HTERT RPE-1 (cell line): ENCODE data around the gene LRRC61.

Source experiments
- in situ Hi-C: fragments of 300-500 bp; cut with MboI; formaldehyde crosslinking; loops from 4 replicates; pipeline ENCODE4 v1.14.3; 2020; ENCODE audit warnings: low sequenced_read_pairs

The LRRC61 gene

DNA sequence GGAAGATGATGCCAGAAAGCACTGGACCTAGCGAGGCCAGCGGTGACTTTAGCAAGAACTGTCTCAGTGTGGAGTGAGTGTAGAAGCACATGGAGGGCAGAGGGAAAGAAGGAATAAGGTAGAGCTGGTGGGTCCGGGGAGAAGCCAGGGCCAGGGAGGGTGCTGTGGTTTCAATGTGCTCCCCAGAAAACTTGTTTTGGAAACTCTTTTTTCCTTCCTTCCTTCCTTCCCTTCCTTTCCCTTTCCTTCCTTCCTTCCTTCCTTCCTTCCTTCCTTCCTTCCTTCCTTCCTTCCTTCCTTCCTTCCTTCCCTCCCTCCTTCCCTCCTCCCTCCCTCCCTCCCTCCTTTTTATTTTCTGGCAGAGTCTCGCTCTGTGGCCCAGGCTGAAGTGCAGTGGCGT is 23.8 kb downstream of the LRRC61 start:
- in situ Hi-C loops = no loop called here

DNA sequence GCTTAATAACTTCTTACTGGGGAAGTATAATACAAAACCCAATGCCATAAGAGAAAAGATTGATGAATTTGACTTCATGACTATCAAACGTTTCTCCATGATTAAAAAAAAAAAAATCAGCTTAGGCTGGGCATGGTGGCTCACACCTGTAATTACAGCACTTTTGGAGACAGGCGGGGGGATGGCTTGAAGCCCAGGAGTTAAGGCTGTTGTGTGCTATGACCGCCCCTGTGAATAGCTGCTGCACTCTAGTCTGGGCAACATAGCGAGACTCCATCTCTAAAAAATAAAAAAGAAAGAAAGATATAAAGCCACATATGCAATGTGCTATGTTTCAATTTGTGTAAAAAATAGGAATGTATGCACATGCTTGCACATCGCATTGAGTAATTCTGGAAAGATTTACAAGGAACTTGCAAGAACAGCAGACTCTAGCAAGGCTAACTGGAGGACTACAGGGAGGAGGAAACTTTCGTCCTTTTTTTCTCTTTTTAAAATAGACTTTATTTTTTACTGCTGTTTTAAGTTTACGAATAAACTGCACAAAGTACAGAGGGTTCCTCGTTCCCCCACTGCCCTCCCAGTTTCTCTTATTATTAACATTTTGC is 28.5 kb downstream of the LRRC61 start:
- in situ Hi-C loops = no loop called here

DNA sequence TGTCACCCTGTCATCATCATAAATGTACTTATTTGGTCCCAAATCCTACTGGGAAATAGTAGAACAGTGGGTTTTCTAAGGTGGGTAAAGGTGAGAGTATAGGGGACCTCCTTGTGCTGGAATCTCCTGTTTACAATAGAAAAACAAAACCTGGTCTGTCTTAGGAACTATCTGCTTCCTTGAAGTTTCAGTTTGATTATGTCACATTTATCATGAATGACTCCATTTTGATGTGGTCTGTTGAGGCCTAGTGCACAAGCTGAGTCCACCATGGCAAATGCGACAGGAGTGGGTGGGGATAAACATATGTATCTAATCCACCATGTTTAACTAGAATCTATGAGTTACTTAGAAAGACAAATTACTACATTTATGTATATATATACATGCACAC is 32.5 kb downstream of the LRRC61 start:
- in situ Hi-C loops = no loop called here

DNA sequence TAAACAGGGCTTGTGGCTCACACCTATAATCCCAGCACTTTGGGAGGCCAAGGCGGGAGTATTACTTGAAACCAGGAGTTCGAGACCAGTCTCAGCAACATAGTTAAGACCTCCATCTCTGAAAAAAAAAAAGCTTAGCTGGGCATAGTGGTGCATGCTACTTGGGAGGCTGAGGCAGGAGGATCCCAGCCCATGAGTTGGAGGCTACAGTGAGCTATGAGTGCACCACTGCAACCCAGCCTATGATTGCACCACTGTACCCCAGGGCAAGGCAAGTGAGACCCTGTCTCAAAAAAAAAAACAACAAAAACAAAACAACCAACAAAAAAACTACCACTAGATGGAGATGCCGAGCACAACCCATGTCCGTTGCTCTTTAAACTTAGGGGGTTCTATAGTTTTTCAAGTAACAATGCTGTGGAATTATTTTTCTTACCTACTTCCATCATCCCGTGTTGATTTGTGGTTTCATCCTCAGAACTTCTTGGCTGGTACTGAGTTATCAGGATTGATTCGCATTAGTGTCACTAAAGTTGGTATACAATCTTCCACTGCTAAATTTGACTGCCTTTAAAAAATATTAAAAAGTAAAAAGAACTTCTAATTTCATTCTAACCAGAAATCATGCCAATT is 33.2 kb downstream of the LRRC61 start:
- in situ Hi-C loops = no loop called here

DNA sequence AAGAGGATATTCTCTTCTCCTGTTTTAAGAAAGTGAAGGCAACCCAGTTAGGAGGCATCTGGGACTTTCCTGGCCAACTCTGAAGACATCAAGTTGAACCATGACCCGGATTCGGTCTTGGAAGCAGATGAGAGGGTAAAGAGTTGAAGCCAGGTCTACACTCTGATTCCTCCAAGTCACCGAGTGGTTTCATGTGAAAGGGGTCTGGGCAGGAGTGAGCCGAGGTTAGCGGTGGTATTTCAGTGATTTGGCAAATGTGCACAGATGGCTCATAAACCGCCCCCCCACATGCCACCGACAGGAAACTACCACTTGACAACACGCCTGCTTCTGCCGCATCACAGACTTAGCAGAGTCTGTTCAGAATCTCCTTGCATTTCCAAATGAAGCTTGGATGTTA is 34.1 kb downstream of the LRRC61 start:
- in situ Hi-C loops = no loop called here

DNA sequence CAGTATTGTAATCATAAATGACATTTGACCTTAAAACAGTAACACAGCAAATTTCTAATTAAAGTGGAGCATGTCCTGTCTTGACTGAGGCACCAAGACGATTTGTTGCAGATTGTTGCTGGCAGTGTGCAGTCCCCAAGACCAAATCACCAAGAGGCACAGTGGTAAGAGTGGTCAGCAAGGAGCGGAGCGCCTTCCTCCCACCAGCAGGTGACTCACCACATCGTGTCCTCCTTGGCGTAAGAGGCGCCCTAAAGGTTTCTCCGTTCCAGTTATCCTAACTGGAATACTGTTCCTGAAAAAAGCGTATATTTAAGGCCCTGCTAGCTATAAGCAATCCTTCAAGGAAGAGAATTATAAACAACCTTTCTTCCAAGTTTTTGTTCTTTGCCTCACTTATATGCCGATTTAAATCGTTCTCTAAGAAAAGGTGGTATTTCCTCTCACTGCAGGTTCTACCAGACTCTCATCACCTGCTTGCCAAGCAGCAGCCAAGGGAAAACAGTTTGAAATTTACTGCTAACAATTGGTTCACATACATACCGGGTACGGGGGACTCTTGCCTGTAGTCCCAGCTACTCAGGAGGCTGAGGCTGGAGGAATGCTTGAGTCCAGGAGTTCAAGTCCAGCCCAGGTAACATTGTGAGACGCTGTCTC is 34.7 kb downstream of the LRRC61 start:
- in situ Hi-C loops = no loop called here

DNA sequence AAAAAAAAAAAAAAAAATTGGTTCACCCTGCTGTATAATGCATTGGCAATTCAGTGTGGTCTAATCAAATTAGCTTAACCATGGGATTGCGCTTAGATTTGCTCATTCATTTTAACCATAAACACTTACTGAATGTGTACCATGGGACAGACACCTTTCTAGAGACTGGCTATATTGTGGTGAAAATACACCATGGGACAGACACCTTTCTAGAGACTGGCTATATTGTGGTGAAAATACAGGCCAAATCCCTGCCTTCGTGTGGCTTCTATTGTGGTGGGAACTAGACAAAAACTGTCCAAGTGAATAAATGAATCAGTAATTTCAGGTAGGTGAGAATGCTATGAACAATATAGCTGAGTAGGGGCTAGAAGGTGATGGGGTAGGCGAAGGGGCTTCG is 35.3 kb downstream of the LRRC61 start:
- in situ Hi-C loops = no loop called here

DNA sequence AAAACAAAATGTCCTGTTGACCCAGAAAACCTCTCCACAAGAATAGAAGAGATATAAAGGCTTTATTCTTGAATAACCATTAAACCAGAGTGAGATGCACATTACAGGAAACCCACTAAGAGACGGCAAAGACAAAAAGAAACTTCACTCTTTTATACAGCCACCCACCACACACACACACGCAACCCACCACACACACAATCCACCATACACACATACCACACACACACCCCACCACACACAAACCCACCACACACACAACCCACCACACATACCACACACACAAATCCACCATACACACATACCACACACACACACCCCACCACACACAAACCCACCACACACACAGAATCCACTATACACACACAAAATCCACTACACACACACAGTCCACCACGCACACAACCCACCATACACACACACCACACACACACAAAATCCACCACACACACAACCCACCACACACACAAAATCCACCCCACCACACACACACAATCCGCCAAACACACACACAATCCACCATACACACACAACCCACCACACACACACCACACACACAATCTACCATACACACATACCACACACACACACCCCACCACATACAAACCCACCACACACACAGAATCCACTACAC is 36.0 kb downstream of the LRRC61 start:
- in situ Hi-C loops = no loop called here

DNA sequence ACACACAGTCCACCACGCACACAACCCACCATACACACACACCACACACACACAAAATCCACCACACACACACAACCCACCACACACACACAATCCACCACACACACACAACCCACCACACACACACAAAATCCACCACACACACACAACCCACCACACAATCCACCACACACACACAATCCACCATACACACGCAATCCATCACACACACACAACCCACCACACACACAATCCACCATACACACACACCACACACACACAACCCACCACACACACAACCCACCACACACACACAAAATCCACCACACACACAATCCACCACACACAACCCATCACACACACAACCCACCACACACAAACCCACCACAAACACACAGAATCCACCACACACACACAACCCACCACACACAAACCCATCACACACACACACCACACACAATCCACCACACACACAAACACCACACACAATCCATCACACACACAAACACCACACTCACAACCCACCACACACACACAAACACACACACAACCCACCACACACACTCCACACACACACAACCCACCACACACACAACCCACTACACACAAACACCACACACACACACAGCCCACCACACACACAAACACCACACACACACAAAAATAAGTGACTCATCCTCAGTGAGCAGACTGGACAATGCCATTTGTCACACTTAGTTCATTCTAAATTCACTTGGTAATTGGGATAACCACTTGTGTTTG is 36.6 kb downstream of the LRRC61 start:
- in situ Hi-C loops = no loop called here

DNA sequence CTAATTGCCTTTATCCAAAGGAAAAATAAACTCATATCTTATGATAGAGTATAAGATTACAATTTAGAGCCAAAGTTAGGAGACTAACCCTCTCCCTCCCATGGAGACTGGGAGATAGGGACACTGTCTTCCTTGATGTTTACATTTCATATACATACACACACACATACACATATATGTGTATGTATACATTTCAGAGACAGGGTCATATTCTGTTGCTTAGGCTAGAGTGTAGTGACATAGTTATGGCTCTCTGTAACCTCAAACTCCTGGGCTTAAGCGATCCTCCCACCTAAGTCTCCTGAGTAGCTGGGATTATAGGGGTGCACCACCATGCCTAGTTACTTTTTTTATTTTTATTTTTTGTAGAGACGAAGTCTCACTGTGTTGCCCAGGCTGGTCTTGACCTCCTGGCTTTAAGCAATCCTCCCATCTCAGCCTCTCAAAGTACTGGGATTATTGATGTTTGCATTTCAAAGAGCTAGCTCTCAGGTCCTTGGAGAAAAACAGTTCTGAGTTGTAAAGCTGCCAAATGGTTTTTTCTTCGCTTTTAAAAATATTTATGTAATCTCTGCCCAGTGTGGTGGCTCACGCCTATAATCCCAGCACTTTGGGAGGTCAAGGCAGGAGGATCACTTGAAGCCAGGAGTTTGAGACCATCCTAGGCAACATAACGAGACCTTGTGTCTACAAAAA is 37.4 kb downstream of the LRRC61 start:
- in situ Hi-C loops = no loop called here

DNA sequence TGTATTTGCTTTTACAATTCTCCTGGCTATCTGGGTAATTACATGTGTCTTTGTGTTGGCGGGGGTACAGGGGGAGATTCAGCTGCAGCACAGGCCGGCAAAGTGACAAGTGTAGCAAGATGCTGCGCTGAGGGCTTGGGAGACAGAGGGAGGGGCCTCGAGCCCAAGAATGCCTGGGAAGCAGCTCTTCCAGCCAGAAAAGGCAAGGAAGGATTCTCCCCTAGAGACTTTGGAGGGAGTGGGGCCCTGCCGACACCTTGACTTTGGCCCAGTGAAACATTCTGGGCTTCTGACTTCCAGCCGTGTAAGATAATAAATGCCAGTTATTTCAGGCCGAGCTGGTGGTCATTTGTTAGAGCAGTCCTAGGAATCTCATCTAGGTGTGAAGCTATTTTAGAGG is 38.2 kb downstream of the LRRC61 start:
- in situ Hi-C loops = no loop called here

DNA sequence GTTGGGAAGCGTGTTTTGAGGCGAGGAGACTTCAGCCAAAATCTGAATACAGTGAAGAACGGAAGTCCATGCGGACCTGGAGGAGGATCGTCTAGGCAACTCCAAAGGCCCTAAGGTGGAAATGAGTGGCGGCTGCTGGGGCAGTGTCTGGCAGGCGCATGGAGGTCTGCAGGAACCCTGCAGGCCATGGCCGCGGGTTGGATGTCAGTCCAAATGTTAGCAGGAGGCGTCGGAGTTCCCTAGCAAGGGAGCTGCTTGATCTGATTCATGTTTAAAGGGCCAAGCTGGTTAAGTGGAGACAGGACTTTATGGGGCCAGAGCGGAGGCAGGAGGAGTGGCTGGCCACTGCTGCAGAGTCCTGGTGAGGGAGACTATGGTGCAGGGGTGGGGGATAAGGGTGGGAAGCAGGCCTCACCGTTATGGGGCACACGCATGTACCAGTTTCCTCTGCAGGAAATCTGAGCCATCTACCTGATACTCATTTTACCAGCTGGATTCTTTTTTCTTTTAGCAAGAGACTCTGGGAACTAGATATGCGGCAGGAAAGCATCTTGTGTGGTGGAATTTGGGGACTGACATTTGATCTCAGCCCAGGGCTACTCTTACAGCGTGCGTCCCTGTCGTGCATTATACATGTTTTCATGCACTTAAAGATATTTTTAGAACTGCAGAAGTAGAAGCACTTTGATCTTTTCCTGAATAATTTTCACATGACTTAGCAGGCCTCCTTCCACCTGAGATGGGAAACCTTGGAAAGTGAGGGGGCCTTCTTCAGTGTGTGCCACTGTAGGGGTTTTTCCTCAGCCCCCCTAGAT is 38.9 kb downstream of the LRRC61 start:
- in situ Hi-C loops = no loop called here

DNA sequence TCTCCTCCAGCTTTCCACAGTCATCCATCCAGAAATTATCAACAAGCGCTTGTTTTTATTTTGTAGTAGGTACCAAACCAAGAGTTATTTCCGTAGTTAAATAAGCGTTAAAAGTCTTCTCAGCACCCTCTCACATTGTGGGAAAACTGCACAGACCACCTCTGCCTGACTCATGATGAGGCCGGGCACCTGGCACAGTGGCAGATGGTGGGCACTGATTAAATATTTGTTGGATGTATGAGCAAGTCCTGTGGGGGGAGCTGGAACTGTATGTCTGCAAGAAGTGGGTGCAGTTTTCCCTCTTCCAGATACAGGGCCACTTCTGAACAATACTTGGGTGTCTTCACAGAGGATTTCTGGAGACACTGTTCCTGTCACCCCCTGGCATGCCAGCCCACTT is 40.2 kb downstream of the LRRC61 start:
- in situ Hi-C loops = no loop called here

DNA sequence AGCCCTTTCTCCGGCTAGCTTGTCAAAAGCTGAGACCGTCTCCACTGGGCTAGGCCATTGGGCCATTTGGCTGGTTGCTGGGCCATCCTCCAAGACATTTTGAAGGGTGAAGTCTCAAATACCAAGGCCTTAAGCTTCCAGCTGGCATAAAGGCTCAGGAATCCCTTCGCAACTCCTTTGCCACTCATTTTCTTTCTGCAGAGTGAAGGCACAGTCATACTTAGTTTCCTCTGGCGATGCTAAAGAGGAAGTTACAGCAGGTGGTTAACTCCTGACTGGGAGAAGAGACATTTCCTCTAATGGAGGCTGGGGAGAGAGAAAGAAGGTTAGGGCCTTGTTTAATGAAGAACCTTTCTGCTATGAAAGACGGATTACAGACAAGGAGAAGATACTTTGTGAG is 40.7 kb downstream of the LRRC61 start:
- in situ Hi-C loops = no loop called here

DNA sequence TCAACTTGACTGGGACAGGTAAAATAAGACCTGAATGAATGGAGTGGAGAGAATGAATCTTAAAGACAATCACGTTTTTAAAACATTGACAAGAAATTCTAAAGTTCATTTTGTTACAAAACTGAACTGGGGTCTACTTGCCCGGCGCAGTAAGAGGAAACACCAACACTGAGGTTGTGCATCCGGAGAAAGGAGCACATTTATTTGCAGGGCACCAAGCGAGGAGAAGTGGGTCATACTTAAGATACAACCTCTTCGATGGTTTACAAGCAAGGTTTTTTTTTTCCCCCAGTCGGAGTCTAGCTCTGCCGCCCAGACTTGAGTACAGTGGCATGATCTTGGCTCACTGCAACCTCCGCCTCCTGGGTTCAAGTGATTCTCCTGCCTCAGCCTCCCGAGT is 42.0 kb downstream of the LRRC61 start:
- in situ Hi-C loops = no loop called here

DNA sequence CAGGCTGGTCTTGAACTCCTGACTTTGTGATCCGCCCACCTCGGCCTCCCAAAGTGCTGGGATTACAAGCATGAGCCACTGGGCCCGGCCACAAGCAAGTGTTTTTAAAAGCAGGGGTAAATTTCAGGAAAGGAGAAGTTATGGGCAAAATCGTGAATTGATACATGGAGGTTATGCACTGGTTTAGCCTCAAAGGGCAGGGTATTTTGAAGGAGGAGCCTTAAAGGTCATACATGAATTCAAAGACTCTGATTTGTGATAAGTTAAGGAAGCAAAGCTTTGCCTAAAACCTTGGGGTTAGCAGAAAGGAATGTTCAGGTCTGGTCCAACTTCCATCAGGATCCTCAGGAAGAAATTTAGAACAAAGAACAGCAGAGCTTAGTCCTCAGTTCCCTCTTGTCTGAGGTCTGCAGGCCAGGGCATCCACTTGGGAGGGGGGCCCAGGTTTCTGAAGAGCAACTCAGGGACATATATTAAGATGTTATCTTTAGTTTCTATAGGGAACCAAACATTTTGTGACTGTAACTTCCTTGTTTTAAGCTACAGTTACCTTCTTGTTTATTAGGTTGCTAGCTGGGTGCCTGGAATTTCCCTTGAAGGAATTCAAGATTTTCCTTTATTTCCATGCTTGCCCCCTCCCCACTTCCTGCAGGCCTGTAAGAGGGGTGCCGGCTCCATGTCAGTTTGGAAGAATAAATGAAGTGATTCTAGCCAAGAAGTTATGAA is 42.7 kb downstream of the LRRC61 start:
- in situ Hi-C loops = no loop called here

DNA sequence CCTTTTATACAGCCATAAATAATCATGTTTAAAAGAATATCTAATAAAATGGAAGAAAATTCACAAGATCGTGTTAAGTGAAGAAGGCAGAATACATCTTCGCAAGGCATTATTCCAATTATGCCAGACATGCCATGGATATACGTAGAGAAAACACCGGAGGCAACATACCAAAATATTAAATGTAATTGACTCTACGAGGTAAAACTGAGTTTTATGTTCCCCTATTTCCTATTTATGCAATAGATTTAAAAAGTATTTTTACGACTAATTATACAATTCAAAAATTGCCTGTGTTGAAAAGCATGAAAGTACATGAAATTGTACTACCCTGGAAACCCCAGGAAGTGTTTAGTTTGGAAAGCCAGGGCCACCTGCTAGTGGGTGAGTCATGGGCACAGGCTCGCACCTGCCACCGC is 44.5 kb downstream of the LRRC61 start:
- in situ Hi-C loops = no loop called here

DNA sequence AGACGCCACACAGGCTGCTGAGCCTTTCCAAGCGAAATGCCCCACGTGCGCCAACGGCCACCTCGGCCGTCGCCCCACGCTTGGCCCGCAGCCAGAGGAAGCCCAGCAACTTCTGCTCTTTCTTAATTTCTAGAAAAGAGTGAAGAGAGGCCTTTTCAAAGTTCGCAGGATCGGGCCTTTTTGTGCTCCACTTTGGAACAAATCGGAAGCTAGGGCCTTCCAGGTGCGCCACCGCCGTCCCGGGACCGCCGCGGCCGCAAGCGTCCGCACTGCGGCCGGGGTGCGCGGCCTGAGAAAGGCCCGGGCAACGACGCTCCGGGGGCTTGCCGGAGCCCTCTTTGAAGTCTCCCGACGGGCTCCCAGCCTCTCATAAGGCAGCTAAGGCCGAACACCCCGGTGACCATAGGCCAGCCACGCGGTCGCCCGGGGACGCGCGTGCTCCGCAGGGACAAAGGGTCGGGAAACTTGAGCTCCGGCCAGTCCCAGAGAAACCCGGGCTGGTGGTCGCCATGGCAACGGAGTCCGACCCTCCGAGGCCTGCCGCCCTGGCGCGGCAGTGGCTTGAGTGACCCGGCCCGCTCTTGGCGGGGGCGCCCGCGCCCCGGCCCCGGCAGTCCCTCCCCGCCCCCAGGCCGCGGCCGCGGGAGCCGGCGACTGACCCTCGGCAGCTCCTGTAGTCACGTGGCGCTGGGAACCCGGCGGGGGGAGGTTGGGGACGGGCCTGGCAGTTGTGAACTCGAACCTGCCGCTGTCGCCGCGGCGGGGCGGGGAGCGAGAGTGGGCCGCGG is 45.1 kb downstream of the LRRC61 start, which contains the start of gene REPIN1:
Gene REPIN1, plus strand, starts transcription at position 727 of the 788 bp plus-strand sequence. CDS start 890 bp downstream, outside the sequence.
- in situ Hi-C loops = no loop called here
